LNCaP clone FGC (cell line): ENCODE data around the gene F13B.

ENCODE experiments used
- DNase-seq: peaks from one replicate; pipeline ENCODE4 v3.0.0-alpha.2; 2011; ENCODE audit warnings: low read depth
- H3K4me3 ChIP-seq: 2 replicates; pipeline ENCODE4 v1.5.1; 2011; ENCODE audit warnings: mild to moderate bottlenecking, low read depth, low read length, control low read depth
- TF ChIP-seq, protein P1 (sequence below): IDR thresholded peaks from 2 replicates; pipeline ENCODE4 v1.5.1; 2012; ENCODE audit warnings: mild to moderate bottlenecking; ENCODE audit not compliant: control insufficient read depth, insufficient read depth; ENCODE audit errors: extremely low read depth

F13B gene

GRCh38 chr1:197096137-197096536, 29.1 kb upstream of the F13B start:
- H3K4me3 ChIP-seq: no peak overlapping the region
- TF ChIP-seq, protein P1, sequence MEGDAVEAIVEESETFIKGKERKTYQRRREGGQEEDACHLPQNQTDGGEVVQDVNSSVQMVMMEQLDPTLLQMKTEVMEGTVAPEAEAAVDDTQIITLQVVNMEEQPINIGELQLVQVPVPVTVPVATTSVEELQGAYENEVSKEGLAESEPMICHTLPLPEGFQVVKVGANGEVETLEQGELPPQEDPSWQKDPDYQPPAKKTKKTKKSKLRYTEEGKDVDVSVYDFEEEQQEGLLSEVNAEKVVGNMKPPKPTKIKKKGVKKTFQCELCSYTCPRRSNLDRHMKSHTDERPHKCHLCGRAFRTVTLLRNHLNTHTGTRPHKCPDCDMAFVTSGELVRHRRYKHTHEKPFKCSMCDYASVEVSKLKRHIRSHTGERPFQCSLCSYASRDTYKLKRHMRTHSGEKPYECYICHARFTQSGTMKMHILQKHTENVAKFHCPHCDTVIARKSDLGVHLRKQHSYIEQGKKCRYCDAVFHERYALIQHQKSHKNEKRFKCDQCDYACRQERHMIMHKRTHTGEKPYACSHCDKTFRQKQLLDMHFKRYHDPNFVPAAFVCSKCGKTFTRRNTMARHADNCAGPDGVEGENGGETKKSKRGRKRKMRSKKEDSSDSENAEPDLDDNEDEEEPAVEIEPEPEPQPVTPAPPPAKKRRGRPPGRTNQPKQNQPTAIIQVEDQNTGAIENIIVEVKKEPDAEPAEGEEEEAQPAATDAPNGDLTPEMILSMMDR: no peak
- DNase-seq: no peak

GRCh38 chr1:197093226-197093885, 26.3 kb upstream of the F13B start:
- TF ChIP-seq, protein P1: no peak
- no peak for DNase-seq
- H3K4me3 ChIP-seq: no peak overlapping the region

- DNase-seq: no peak
- TF ChIP-seq, protein P1: no peak
- no peak overlapping the region for H3K4me3 ChIP-seq
Observed at GRCh38 chr1:197092491-197093023, 25.5 kb upstream of the F13B start.

- no peak overlapping the region for H3K4me3 ChIP-seq
- TF ChIP-seq, protein P1: no peak
- no peak for DNase-seq
Observed at GRCh38 chr1:197083474-197083873, 16.4 kb upstream of the F13B start.

- TF ChIP-seq, protein P1: no peak
Observed at GRCh38 chr1:197081117-197081753, 14.2 kb upstream of the F13B start.

DNA sequence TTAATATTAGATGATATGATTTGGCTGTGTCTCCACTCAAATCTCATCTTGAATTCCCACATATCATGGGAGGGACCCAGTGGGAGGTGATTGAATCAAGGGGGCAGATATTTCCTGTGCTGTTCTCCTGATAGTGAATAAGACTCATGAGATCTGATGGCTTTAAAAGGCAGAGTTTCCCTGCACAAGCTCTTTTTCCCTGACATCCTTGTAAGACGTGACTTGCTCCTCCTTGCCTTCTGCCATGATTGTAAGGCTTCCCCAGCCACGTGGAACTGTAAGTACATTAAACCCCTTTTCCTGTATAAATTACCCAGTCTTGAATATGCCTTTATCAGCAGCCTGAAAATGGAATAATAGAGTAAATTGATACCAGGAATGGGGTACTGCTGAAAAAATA, 13.3 kb upstream of the F13B start:
- DNase-seq: no peak
- H3K4me3 ChIP-seq: no peak overlapping the region
- TF ChIP-seq, protein P1: no peak

More at GRCh38 chr1:197081117-197081753, 14.2 kb upstream of the F13B start:
- DNase-seq: no peak
- no peak overlapping the region for H3K4me3 ChIP-seq
